Prostate gland (tissue), 2 donors: ENCODE data around the gene COPS2.

Experiments used
- POLR2A ChIP-seq: fragments of 450-650 bp; IDR thresholded peaks from one replicate; pipeline ENCODE4 v1.6.1; 2016; ENCODE audit warnings: antibody characterized with exemption, mild to moderate bottlenecking
- POLR2AphosphoS5 ChIP-seq: sonication (generic); formaldehyde crosslinking; IDR thresholded peaks from one replicate; pipeline ENCODE4 v1.6.1; 2017; ENCODE audit warnings: antibody characterized with exemption
- TF ChIP-seq, protein P1 (sequence below), 4 experiments: fragments of 200-600 bp in 2 of 4; fragments of 450-650 bp in 2 of 4; sonication (generic) in 2 of 4; IDR thresholded peaks; 1 replicate in 3 of 4; 2 replicates in 1 of 4; pipeline ENCODE4 v1.5.1; 2016 to 2019; ENCODE audit warnings: antibody characterized with exemption in 4 of 4, mild to moderate bottlenecking in 2 of 4, moderate library complexity in 2 of 4

DNA sequence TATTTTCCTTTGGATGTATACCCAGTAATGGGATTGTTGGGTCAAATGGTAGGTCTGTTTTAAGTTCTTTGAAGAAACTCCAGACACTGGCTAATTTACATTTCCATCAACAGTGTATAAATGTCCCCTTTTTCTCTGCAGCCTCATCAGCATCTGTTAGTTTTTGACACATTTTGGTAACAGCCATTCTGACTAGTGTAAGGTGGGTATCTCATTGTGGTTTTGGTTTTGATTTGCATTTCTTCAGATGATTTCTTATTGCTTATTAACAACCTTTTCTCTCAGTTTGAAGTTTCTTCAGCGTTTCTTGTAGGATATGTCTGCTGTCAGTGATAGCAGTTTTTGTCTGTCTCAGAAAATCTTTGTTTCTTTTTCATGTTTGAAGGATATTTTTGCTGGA lies 30.1 kb upstream of the COPS2 start:
- TF ChIP-seq, protein P1, sequence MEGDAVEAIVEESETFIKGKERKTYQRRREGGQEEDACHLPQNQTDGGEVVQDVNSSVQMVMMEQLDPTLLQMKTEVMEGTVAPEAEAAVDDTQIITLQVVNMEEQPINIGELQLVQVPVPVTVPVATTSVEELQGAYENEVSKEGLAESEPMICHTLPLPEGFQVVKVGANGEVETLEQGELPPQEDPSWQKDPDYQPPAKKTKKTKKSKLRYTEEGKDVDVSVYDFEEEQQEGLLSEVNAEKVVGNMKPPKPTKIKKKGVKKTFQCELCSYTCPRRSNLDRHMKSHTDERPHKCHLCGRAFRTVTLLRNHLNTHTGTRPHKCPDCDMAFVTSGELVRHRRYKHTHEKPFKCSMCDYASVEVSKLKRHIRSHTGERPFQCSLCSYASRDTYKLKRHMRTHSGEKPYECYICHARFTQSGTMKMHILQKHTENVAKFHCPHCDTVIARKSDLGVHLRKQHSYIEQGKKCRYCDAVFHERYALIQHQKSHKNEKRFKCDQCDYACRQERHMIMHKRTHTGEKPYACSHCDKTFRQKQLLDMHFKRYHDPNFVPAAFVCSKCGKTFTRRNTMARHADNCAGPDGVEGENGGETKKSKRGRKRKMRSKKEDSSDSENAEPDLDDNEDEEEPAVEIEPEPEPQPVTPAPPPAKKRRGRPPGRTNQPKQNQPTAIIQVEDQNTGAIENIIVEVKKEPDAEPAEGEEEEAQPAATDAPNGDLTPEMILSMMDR (IDR thresholded peaks at IDR 0.05) = no peak
- TF ChIP-seq POLR2AphosphoS5 (no peak), POLR2A (no peak)
